IMR-90 (cell line): ENCODE measurements around the gene KRTAP9-1. TPM values are rescaled to one million over a fixed set of nuclear protein-coding genes. Genes with fewer than 3 reads are reported as not detected.

Experiments used
- ATAC-seq: fragments of 200-7000 bp; cut with Tn5 transposase; 2 replicates; pipeline ENCODE4 v1.9.1; 2020; ENCODE audit warnings: low read depth, mild to moderate bottlenecking, moderate library complexity
- BruUV-seq: library from RNA; stranded (reverse); fragments of 400-500 nt; replicated peaks from 2 replicates; lab custom pipeline; 2021; lab: Mats Ljungman, UMichigan
- CTCF ChIA-PET: fragments of 300-600 bp; formaldehyde crosslinking; extraction: SDS; loops from one replicate; lab custom pipeline; 2021; ENCODE audit warnings: antibody characterized with exemption; lab: Yijun Ruan, JAX
- POLR2A ChIA-PET: fragments of 300-600 bp; sonication (Branson Sonifier 250); formaldehyde crosslinking; loops from one replicate; lab custom pipeline; 2022; ENCODE audit warnings: antibody characterized with exemption; ENCODE audit not compliant: unreplicated experiment; lab: Charles Lee
- DNase-seq: peaks from one replicate; pipeline ENCODE4 v3.0.0; 2013
- H2AFZ ChIP-seq: replicated peaks from 2 replicates; pipeline ENCODE3; 2013; ENCODE audit warnings: low read length, mild to moderate bottlenecking; ENCODE audit not compliant: poor library complexity
- H2AK5ac ChIP-seq: 2 replicates; pipeline ENCODE4 v1.6.1; 2013; ENCODE audit warnings: low read depth, low read length, inconsistent platforms
- H2AK9ac ChIP-seq: replicated peaks from 2 replicates; pipeline ENCODE3; 2013; ENCODE audit warnings: mild to moderate bottlenecking, low read depth, low read length, moderate library complexity; ENCODE audit not compliant: poor library complexity
- H2BK120ac ChIP-seq: 2 replicates; pipeline ENCODE4 v1.6.1; 2013; ENCODE audit warnings: low read depth, low read length, inconsistent platforms
- H2BK15ac ChIP-seq: 3 replicates; pipeline ENCODE4 v1.6.1; 2013; ENCODE audit warnings: low read depth, low read length, inconsistent platforms
- H2BK20ac ChIP-seq: 2 replicates; pipeline ENCODE4 v1.6.1; 2013; ENCODE audit warnings: low read depth, mild to moderate bottlenecking, inconsistent platforms, low read length, moderate library complexity
- H2BK5ac ChIP-seq: 2 replicates; pipeline ENCODE4 v1.6.1; 2013; ENCODE audit warnings: mild to moderate bottlenecking, low read depth, low read length, inconsistent platforms; ENCODE audit not compliant: poor library complexity, severe bottlenecking
- H3K14ac ChIP-seq: replicated peaks from 2 replicates; pipeline ENCODE4 v1.6.1; 2013; ENCODE audit warnings: low read depth, low read length, inconsistent platforms
- H3K18ac ChIP-seq: 2 replicates; pipeline ENCODE4 v1.6.1; 2013; ENCODE audit warnings: low read depth, low read length, control low read depth
- H3K23ac ChIP-seq: 2 replicates; pipeline ENCODE4 v1.6.1; 2013; ENCODE audit warnings: low read depth, low read length, inconsistent platforms
- H3K27ac ChIP-seq: 2 replicates; pipeline ENCODE4 v1.5.1; 2013; ENCODE audit warnings: mild to moderate bottlenecking, control low read depth, low read length; ENCODE audit not compliant: insufficient read depth
- H3K27me3 ChIP-seq: 2 replicates; pipeline ENCODE4 v1.6.1; 2013; ENCODE audit warnings: low read length; ENCODE audit not compliant: control insufficient read depth, insufficient read depth
- H3K36me3 ChIP-seq: 2 replicates; pipeline ENCODE4 v1.6.1; 2013; ENCODE audit warnings: low read length, mixed read lengths; ENCODE audit not compliant: control insufficient read depth, insufficient read depth
- H3K4ac ChIP-seq: 2 replicates; pipeline ENCODE4 v1.6.1; 2013; ENCODE audit warnings: low read depth, low read length, inconsistent platforms
- H3K4me1 ChIP-seq: 2 replicates; pipeline ENCODE4 v1.6.1; 2013; ENCODE audit warnings: low read length, mixed read lengths; ENCODE audit not compliant: control insufficient read depth, insufficient read depth
- H3K4me2 ChIP-seq: 2 replicates; pipeline ENCODE4 v1.6.1; 2013; ENCODE audit warnings: low read depth, mild to moderate bottlenecking, control low read depth, low read length, moderate library complexity
- H3K4me3 ChIP-seq: 2 replicates; pipeline ENCODE4 v1.5.1; 2013; ENCODE audit warnings: low read depth, mild to moderate bottlenecking, control low read depth, low read length, moderate library complexity; ENCODE audit not compliant: insufficient read depth
- H3K56ac ChIP-seq: 2 replicates; pipeline ENCODE4 v1.6.1; 2013; ENCODE audit warnings: low read length, inconsistent platforms; ENCODE audit not compliant: insufficient read depth; ENCODE audit errors: extremely low read depth
- H3K79me1 ChIP-seq, 2 experiments: 2 replicates each; pipeline ENCODE4 v1.6.1; 2013; ENCODE audit warnings: low read length in 2 of 2, inconsistent platforms in 1 of 2, low read depth in 1 of 2
- H3K9ac ChIP-seq: 2 replicates; pipeline ENCODE4 v1.6.1; 2013; ENCODE audit warnings: low read depth, low read length, control low read depth
- H3K9me1 ChIP-seq: 2 replicates; pipeline ENCODE4 v1.6.1; 2013; ENCODE audit warnings: low read length, inconsistent platforms; ENCODE audit not compliant: insufficient read depth
- H3K9me3 ChIP-seq: 2 replicates; pipeline ENCODE4 v1.6.1; 2013; ENCODE audit warnings: low read length; ENCODE audit not compliant: control insufficient read depth, insufficient read depth
- H4K20me1 ChIP-seq: 2 replicates; pipeline ENCODE4 v1.6.1; 2013; ENCODE audit warnings: low read length, inconsistent platforms; ENCODE audit not compliant: insufficient read depth
- H4K5ac ChIP-seq: 2 replicates; pipeline ENCODE4 v1.6.1; 2013; ENCODE audit warnings: mild to moderate bottlenecking, low read depth, low read length, control low read depth
- H4K8ac ChIP-seq, 2 experiments: 2 replicates each; pipeline ENCODE4 v1.6.1; 2013; ENCODE audit warnings: low read depth in 2 of 2, low read length in 2 of 2, control low read depth in 1 of 2, inconsistent platforms in 1 of 2
- H4K91ac ChIP-seq: 2 replicates; pipeline ENCODE4 v1.6.1; 2013; ENCODE audit warnings: low read depth, low read length, inconsistent platforms; ENCODE audit not compliant: insufficient read depth
- CEBPB ChIP-seq: IDR thresholded peaks from 2 replicates; pipeline ENCODE4 v1.6.1; 2012; ENCODE audit warnings: low read depth, low read length, improper control_type of control experiment
- CTCF ChIP-seq: conservative IDR thresholded peaks from 2 replicates; pipeline ENCODE4 v1.5.1; 2012; ENCODE audit warnings: mild to moderate bottlenecking, low read depth, low read length, improper control_type of control experiment
- MAFK ChIP-seq: IDR thresholded peaks from 2 replicates; pipeline ENCODE4 v1.6.1; 2012; ENCODE audit warnings: low read depth, low read length, improper control_type of control experiment
- MXI1 ChIP-seq: IDR thresholded peaks from 2 replicates; pipeline ENCODE4 v1.6.1; 2012; ENCODE audit warnings: low read depth, mild to moderate bottlenecking, low read length, moderate library complexity, borderline replicate concordance
- WGBS, 2 experiments: methylation state at CpG; one replicate each; pipeline versions ENCODE4 v1.1.5 to v1.1.7; 2013; ENCODE audit warnings: missing lambda C conversion rate in 2 of 2; ENCODE audit not compliant: insufficient read length in 1 of 2; ENCODE audit errors: extremely low coverage in 2 of 2; 5-methylcytosine and 5-hydroxymethylcytosine counted together
- dilution Hi-C: fragments of 300-500 bp; cut with HindIII; formaldehyde crosslinking; loops from one replicate; pipeline ENCODE4 v1.14.3; 2018; ENCODE audit warnings: low sequenced_read_pairs; ENCODE audit not compliant: unreplicated experiment
- in situ Hi-C: fragments of 300-500 bp; cut with MboI; formaldehyde crosslinking; loops from 3 replicates; pipeline ENCODE4 v1.14.3; 2019; ENCODE audit warnings: low sequenced_read_pairs, inconsistent platforms, mixed read lengths
- intact Hi-C: fragments of 100-400 bp; cut with micrococcal nuclease; formaldehyde crosslinking; loops from 2 replicates; pipeline ENCODE4 v1.10.0; 2022
- polyA plus RNA-seq, 3 experiments: library from polyadenylated mRNA; depleted of rRNA; stranded (reverse); fragments of >200 nt; gene quantifications; 2 replicates each; pipeline ENCODE4 v1.2.3, GENCODE V29; 2012; ENCODE audit warnings: low replicate concordance in 1 of 3
- total RNA-seq: library from RNA; depleted of rRNA; stranded (reverse); fragments of >200 nt; gene quantifications from 2 replicates; pipeline ENCODE4 v1.2.3, GENCODE V29; 2012

The KRTAP9-1 gene
- total and polyA plus RNA-seq, 2 of the 4 experiments (the other 2 are of a cell fraction): not detected

DNA sequence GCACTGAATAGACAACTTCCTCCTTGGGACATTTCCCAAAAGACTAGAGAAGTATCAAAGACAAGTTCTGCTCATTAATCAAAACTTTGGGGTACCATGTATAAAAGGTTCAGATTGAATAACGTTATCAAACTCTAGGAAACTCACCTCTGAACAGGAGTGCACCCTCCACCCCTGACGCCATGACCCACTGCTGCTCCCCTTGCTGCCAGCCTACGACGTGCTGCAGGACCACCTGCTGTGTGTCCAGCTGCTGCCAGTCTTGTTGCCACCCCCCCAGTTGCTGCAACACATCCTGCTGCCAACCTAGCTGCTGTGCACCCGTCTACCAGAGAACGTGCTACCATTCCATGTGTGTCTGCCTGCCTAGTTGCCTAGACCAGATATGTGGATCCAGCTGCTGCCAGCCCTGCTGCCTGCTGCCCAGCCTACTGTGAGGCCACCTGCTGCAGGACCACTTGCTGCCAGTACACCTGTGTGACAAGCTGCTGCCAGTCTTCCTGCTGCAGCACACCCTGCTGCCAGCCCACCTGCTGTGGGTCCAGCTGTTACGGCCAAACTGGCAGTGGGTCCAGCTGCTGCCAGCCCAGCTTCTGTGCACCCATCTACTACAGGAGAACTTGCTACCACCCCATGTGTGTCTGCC lies 23.0 kb downstream of the KRTAP9-1 start:
- peak overlapping the region; percentile 78 for H2AK5ac ChIP-seq
- no peak overlapping the region for H3K56ac ChIP-seq
- H3K9me1 ChIP-seq: peaks cover 7% of the 10 kb centered on the region; the same call in 1 of the 2 replicates
- H3K23ac ChIP-seq: no peak overlapping the region
- ATAC-seq (no peak), DNase-seq (no peak)
- intact Hi-C loops: no loop called here
- no peak overlapping the region for H4K8ac ChIP-seq
- 59% methylated on average over 4 of the region's 7 CpGs; no CpG with 5 or more reads in 1 of the 2 experiments for WGBS, 2 experiments
- H3K36me3 ChIP-seq: no peaks in the 10 kb centered on the region
- H3K9me3 ChIP-seq: no peaks in the 10 kb centered on the region
- H4K20me1 ChIP-seq: no peaks in the 10 kb centered on the region
- dilution Hi-C loops: no loop called here
- in situ Hi-C loops: no loop called here
- peak overlapping the region; percentile 61; the same call in 1 of the 2 replicates for H3K4ac ChIP-seq
- H2BK5ac ChIP-seq: no peak overlapping the region
- H3K9ac ChIP-seq: no peak overlapping the region
- H3K27me3 ChIP-seq: peaks cover 4% of the 10 kb centered on the region; the same call in 1 of the 2 replicates
- no peak overlapping the region for H3K4me2 ChIP-seq
- H2AFZ ChIP-seq: peak overlapping the region; percentile 67
- H3K27ac ChIP-seq: no peak overlapping the region
- H3K18ac ChIP-seq: no peak overlapping the region
- no peak overlapping the region for H4K91ac ChIP-seq
- H3K4me3 ChIP-seq: no peak overlapping the region
- no peaks in the 10 kb centered on the region for H3K79me1 ChIP-seq
- 0 out of 2 replicates have a peak overlapping the region, but pooled peaks have one; percentile 31 for H3K14ac ChIP-seq
- ChIA-PET CTCF (interaction anchor here (1.2 kb wide), 1 partner anchor 336 kb away, joined by 3 read pairs; no protein-coding TSS in a partner anchor), POLR2A (no interaction called here)
- no TSS peak for BruUV-seq
- no peaks in the 10 kb centered on the region for H3K4me1 ChIP-seq
- H2AK9ac ChIP-seq: peak overlapping the region; percentile 81
- TF ChIP-seq MXI1: no peak
- TF ChIP-seq CEBPB: no peak
- TF ChIP-seq MAFK: no peak
- no peak for TF ChIP-seq CTCF
- no peak overlapping the region for H4K5ac ChIP-seq
- no peak overlapping the region for H2BK120ac ChIP-seq
- no peak overlapping the region for H2BK15ac ChIP-seq
- peak overlapping the region; percentile 39; the same call in 1 of the 2 replicates for H2BK20ac ChIP-seq
